Ovary (tissue), 3 donors: ENCODE data around the gene JAM3.

Experiments used
- EP300 ChIP-seq: sonication (generic); formaldehyde crosslinking; IDR thresholded peaks from one replicate; pipeline ENCODE4 v1.6.1; 2017; ENCODE audit warnings: antibody characterized with exemption
- POLR2A ChIP-seq: fragments of 450-650 bp; IDR thresholded peaks from one replicate; pipeline ENCODE4 v1.6.1; 2017; ENCODE audit warnings: antibody characterized with exemption, mild to moderate bottlenecking, moderate library complexity
- TF ChIP-seq, protein P1 (sequence below), 3 donors: fragments of 450-650 bp in 2 of 3; fragments of 200-600 bp in 1 of 3; IDR thresholded peaks; one replicate each; pipeline versions ENCODE4 v1.5.1 to v1.8.0; 2016 to 2022; ENCODE audit warnings: antibody characterized with exemption in 3 of 3, mild to moderate bottlenecking in 1 of 3
- donor health status: DM: no; HTN: no; CAD: no.

DNA sequence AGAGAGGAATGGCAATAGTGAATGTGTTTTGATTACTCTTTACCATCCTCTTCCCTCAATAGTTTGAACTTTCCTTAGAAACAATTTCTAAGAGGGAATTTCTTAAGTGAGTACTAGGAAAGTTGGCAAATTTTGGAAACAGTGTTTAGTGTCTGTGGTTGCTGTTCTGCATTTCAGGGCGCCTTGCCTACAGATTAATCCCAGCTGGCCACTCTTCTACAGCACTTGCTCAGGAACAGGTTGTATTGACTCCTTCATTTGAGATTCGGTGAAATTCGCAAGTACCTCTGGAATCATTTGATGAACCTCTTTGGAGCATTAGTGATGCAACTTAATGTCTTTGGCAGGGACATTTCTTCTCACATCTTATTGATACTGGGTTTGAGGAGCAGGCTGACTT lies 28.3 kb downstream of the JAM3 start:
- TF ChIP-seq POLR2A = no peak
- TF ChIP-seq, protein P1, sequence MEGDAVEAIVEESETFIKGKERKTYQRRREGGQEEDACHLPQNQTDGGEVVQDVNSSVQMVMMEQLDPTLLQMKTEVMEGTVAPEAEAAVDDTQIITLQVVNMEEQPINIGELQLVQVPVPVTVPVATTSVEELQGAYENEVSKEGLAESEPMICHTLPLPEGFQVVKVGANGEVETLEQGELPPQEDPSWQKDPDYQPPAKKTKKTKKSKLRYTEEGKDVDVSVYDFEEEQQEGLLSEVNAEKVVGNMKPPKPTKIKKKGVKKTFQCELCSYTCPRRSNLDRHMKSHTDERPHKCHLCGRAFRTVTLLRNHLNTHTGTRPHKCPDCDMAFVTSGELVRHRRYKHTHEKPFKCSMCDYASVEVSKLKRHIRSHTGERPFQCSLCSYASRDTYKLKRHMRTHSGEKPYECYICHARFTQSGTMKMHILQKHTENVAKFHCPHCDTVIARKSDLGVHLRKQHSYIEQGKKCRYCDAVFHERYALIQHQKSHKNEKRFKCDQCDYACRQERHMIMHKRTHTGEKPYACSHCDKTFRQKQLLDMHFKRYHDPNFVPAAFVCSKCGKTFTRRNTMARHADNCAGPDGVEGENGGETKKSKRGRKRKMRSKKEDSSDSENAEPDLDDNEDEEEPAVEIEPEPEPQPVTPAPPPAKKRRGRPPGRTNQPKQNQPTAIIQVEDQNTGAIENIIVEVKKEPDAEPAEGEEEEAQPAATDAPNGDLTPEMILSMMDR (IDR thresholded peaks at IDR 0.05) = no peak
- no peak for TF ChIP-seq EP300
